ENCODE data around the gene SHROOM1.

DNA sequence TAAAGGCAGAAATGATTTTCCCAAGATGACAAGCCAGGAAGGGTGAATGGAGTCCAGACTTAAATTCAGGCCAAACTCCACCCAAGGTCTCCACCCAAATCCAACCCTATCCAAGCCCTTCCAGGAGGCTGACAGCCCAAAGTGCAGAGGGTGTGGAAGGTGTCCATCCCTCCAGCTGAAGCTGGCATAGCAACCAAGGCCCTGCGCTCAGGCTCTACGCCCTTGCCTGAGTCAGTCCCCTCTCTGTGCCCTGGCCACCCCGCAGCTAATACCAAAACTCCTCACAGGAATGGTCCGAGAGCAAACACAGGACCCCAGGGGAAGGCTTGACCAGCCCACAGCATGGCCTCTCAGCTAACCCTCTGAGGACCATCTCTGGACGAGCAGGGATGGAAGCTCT lies 55.6 kb downstream of the SHROOM1 start:
- TF ChIP-seq CTCF (IDR thresholded peaks at IDR 0.05; ENCODE audit: control extremely low read depth in 1 of 3, insufficient read depth in 1 of 3, low read depth in 1 of 3, low read length in 3 of 3) = no peak
- TF ChIP-seq TCF12 (IDR thresholded peaks at IDR 0.05; ENCODE audit: low read depth, low read length) = no peak
- TF ChIP-seq POLR2A (IDR thresholded peaks at IDR 0.05; ENCODE audit: control extremely low read depth in 1 of 2, low read depth in 2 of 2, low read length in 2 of 2) = no peak
- no peak for TF ChIP-seq SIN3A (conservative IDR thresholded peaks at IDR 0.05 in 1 of 2, IDR thresholded peaks at IDR 0.05 in 1 of 2; ENCODE audit: low read depth in 1 of 2, low read length in 2 of 2)
- TF ChIP-seq EP300 (IDR thresholded peaks at IDR 0.05; ENCODE audit: borderline replicate concordance in 1 of 2, low read depth in 2 of 2, low read length in 2 of 2) = no peak
- TF ChIP-seq RXRA (IDR thresholded peaks at IDR 0.05; ENCODE audit: insufficient read depth, low read depth, low read length) = no peak
- no peak for TF ChIP-seq NRF1 (IDR thresholded peaks at IDR 0.05; ENCODE audit: low read depth, low read length)
- TF ChIP-seq SP2 (IDR thresholded peaks at IDR 0.05; ENCODE audit: low read length) = no peak
- TF ChIP-seq SP1 (IDR thresholded peaks at IDR 0.05; ENCODE audit: low read depth, low read length) = no peak

All from H1 (cell line).